GM12878 (cell line): ENCODE measurements around the gene HOXC9. TPM values are rescaled to one million over a fixed set of nuclear protein-coding genes. Genes with fewer than 3 reads are reported as not detected.
A peak's percentile ranks its signal among the peaks of the same experiment; 100 is the strongest.

Source experiments
- CEBPZ ChIP-seq: fragments of 150-350 bp; IDR thresholded peaks from 2 replicates; pipeline ENCODE4 v1.6.1; 2016; ENCODE audit warnings: low read depth, low read length
- CREM ChIP-seq: IDR thresholded peaks from 2 replicates; pipeline ENCODE4 v1.6.1; 2014; ENCODE audit warnings: antibody characterized with exemption, low read depth
- GABPA ChIP-seq: IDR thresholded peaks from 2 replicates; pipeline ENCODE4 v1.6.1; 2014; ENCODE audit warnings: antibody characterized with exemption, low read depth, mild to moderate bottlenecking, inconsistent platforms
- GATAD2B ChIP-seq: fragments of 450-650 bp; conservative IDR thresholded peaks from 2 replicates; pipeline ENCODE4 v1.6.1; 2017; ENCODE audit warnings: low read depth, mild to moderate bottlenecking, moderate library complexity
- KDM1A ChIP-seq: fragments of 200-600 bp; sonication (generic); IDR thresholded peaks from 2 replicates; pipeline ENCODE4 v1.6.1; 2016; ENCODE audit warnings: borderline replicate concordance
- KLF5 ChIP-seq: fragments of 450-650 bp; IDR thresholded peaks from 2 replicates; pipeline ENCODE4 v1.6.1; 2014; ENCODE audit warnings: mild to moderate bottlenecking; ENCODE audit not compliant: partially characterized antibody
- MEF2A ChIP-seq: IDR thresholded peaks from 2 replicates; pipeline ENCODE4 v1.6.1; 2011; ENCODE audit warnings: low read depth, mild to moderate bottlenecking, low read length, moderate library complexity; ENCODE audit not compliant: insufficient read depth
- MXI1 ChIP-seq: fragments of 150-350 bp; IDR thresholded peaks from 2 replicates; pipeline ENCODE4 v1.6.1; 2011; ENCODE audit warnings: low read depth, mild to moderate bottlenecking, inconsistent platforms, low read length, improper control_type of control experiment
- NBN ChIP-seq: fragments of 450-650 bp; IDR thresholded peaks from 2 replicates; pipeline ENCODE4 v1.6.1; 2016
- POLR2AphosphoS5 ChIP-seq: IDR thresholded peaks from 2 replicates; pipeline ENCODE4 v1.6.1; 2011; ENCODE audit warnings: mild to moderate bottlenecking, low read length, inconsistent platforms
- PRDM15 ChIP-seq: fragments of 450-650 bp; formaldehyde crosslinking; IDR thresholded peaks from 2 replicates; pipeline ENCODE4 v1.4.0; 2020; ENCODE audit warnings: mild to moderate bottlenecking, moderate library complexity
- REST ChIP-seq: IDR thresholded peaks from 2 replicates; pipeline ENCODE4 v1.6.1; 2012; ENCODE audit warnings: mild to moderate bottlenecking, low read depth, low read length
- SIX5 ChIP-seq: IDR thresholded peaks from 2 replicates; pipeline ENCODE4 v1.6.1; 2011; ENCODE audit warnings: mild to moderate bottlenecking, low read depth, low read length, moderate library complexity; ENCODE audit not compliant: severe bottlenecking
- SKIL ChIP-seq: fragments of 450-650 bp; IDR thresholded peaks from 2 replicates; pipeline ENCODE4 v1.6.1; 2017; ENCODE audit warnings: mild to moderate bottlenecking, low read depth, inconsistent platforms; ENCODE audit not compliant: poor library complexity, severe bottlenecking
- SMAD1 ChIP-seq: fragments of 450-650 bp; IDR thresholded peaks from 2 replicates; pipeline ENCODE4 v1.6.1; 2018; ENCODE audit warnings: mild to moderate bottlenecking, low read depth; ENCODE audit not compliant: partially characterized antibody
- SMC3 ChIP-seq: IDR thresholded peaks from 2 replicates; pipeline ENCODE4 v1.6.1; 2011; ENCODE audit warnings: low read length, improper control_type of control experiment, borderline replicate concordance
- TARDBP ChIP-seq: IDR thresholded peaks from 2 replicates; pipeline ENCODE4 v1.6.1; 2016; ENCODE audit warnings: borderline replicate concordance
- ZBED1 ChIP-seq: IDR thresholded peaks from 2 replicates; pipeline ENCODE4 v1.6.1; 2016; ENCODE audit warnings: borderline replicate concordance
- ZNF384 ChIP-seq: IDR thresholded peaks from 2 replicates; pipeline ENCODE4 v1.6.1; 2012; ENCODE audit warnings: low read depth, mild to moderate bottlenecking, low read length, improper control_type of control experiment, borderline replicate concordance
- polyA plus RNA-seq, 11 experiments: library from polyadenylated mRNA; depleted of rRNA in 4 of 11; unstranded in 6 of 11; stranded (reverse) in 5 of 11; fragments of >200 nt; fragmentation: Nextera tagmentation in 4 of 11; fragmentation: Illumina TruSeq in 1 of 11; extraction: Ambion mirVana in 4 of 11; extraction: Trizol in 1 of 11; gene quantifications; 1 replicate in 1 of 11; 2 replicates in 10 of 11; pipeline versions ENCODE4 v1.2.1 to v1.2.3, GENCODE V29; 2011 to 2016; ENCODE audit warnings: inconsistent platforms in 2 of 11, missing spikeins in 2 of 11, low read depth in 1 of 11
- total RNA-seq, 4 experiments: library from RNA; depleted of rRNA in 3 of 4; stranded (reverse); fragments of >200 nt in 3 of 4; fragmentation: Illumina TruSeq in 1 of 4; extraction: Trizol in 1 of 4; gene quantifications; 2 replicates each; pipeline versions ENCODE4 v1.2.1 to v1.2.3, GENCODE V29; 2013 to 2021

The HOXC9 gene
- total and polyA plus RNA-seq, 10 of the 15 experiments (the other 5 are each of a cell fraction or from before 2014, with no cell fraction given) = not detected

GRCh38 chr12:54018468-54018984 lies 18.6 kb downstream of the HOXC9 start (continued):
- TF ChIP-seq CEBPZ = no peak
- TF ChIP-seq MXI1 = no peak
- TF ChIP-seq GATAD2B = no peak
- peak; percentile 8 for TF ChIP-seq SMAD1
- no peak for TF ChIP-seq MEF2A
- no peak for TF ChIP-seq SKIL
- no peak for TF ChIP-seq GABPA
- 0 out of 2 replicates have a peak, but pooled peaks have one; percentile 2 for TF ChIP-seq NBN
- no peak for TF ChIP-seq PRDM15 (CRISPR knock-in tag)
- no peak for TF ChIP-seq REST
- no peak for TF ChIP-seq ZNF384
- no peak for TF ChIP-seq TARDBP
- no peak for TF ChIP-seq KDM1A
- no peak for TF ChIP-seq CREM
- TF ChIP-seq POLR2AphosphoS5 = no peak
- TF ChIP-seq KLF5 = no peak
- no peak for TF ChIP-seq SMC3
- no peak; the same call in 1 of the 2 replicates for TF ChIP-seq ZBED1
- TF ChIP-seq SIX5 = no peak
